Stimulated activated memory B cell treated with anti-CD40 and anti-IgM and Interleukin-4, amounts not matched to agents 10 μg/mL and 1 μg/mL and 100 μg/mL, for 72 hours (primary cell): ENCODE results near the gene MTHFD1.
"Not testable (repeated sequence)": the region's sequence is repeated elsewhere in the genome, so short reads cannot be mapped to it uniquely, and the experiment has no call there.

Source experiments
- ATAC-seq: fragments of 150-1000 bp; cut with Tn5 transposase; 2 replicates; pipeline ENCODE4 v1.10.0; 2021
- H3K27ac Mint-ChIP-seq: one replicate; pipeline ENCODE4 v1.8.0; 2022; ENCODE audit warnings: mild to moderate bottlenecking, mixed read lengths
- H3K27me3 Mint-ChIP-seq: one replicate; pipeline ENCODE4 v1.8.0; 2022; ENCODE audit warnings: mixed read lengths
- H3K36me3 Mint-ChIP-seq: one replicate; pipeline ENCODE4 v1.8.0; 2022; ENCODE audit warnings: mixed read lengths
- H3K4me1 Mint-ChIP-seq: one replicate; pipeline ENCODE4 v1.8.0; 2022; ENCODE audit warnings: mixed read lengths
- H3K4me3 Mint-ChIP-seq: one replicate; pipeline ENCODE4 v1.8.0; 2022; ENCODE audit warnings: mild to moderate bottlenecking, moderate library complexity, mixed read lengths
- H3K9me3 Mint-ChIP-seq: one replicate; pipeline ENCODE4 v1.8.0; 2022; ENCODE audit warnings: mixed read lengths

Gene MTHFD1

GRCh38 chr14:64387782-64388532, at the start of gene MTHFD1:
Gene MTHFD1 (plus strand): TSS chr14:64388353. CDS start chr14:64388428, 75 bp downstream.
- no peaks in the 10 kb centered on the region for H3K9me3 Mint-ChIP-seq
- peaks cover 48% of the 10 kb centered on the region for H3K4me1 Mint-ChIP-seq
- peak within 1 kb of the TSS; percentile 85 for H3K4me3 Mint-ChIP-seq
- H3K27ac Mint-ChIP-seq: peak within 1 kb of the TSS; percentile 85
- peaks cover 11% of the 10 kb centered on the region for H3K36me3 Mint-ChIP-seq
- H3K27me3 Mint-ChIP-seq: no peaks in the 10 kb centered on the region
- peak; percentile 93 for ATAC-seq

- peak overlapping the region; percentile 69 for H3K27ac Mint-ChIP-seq
- peak; percentile 95 for ATAC-seq
- no peaks in the 10 kb centered on the region for H3K27me3 Mint-ChIP-seq
- peaks cover 9% of the 10 kb centered on the region for H3K36me3 Mint-ChIP-seq
- H3K4me3 Mint-ChIP-seq: peak overlapping the region; percentile 77
- H3K9me3 Mint-ChIP-seq: peaks cover 6% of the 10 kb centered on the region
- peaks cover 27% of the 10 kb centered on the region for H3K4me1 Mint-ChIP-seq
These were observed 49.4 kb upstream of the MTHFD1 start for GRCh38 chr14:64338616-64339316.

- Mint-ChIP-seq H3K4me1 (peaks cover 27% of the 10 kb centered on the region), H3K9me3 (peaks cover 6% of the 10 kb centered on the region), H3K27me3 (no peaks in the 10 kb centered on the region), H3K36me3 (peaks cover 9% of the 10 kb centered on the region), H3K27ac (no peak overlapping the region), H3K4me3 (no peak overlapping the region)
- no peak for ATAC-seq
These were observed 47.5 kb upstream of the MTHFD1 start for GRCh38 chr14:64340560-64341196.

GRCh38 chr14:64347748-64348147, 40.4 kb upstream of the MTHFD1 start:
- Mint-ChIP-seq H3K27ac (no peak overlapping the region), H3K9me3 (no peaks in the 10 kb centered on the region), H3K27me3 (no peaks in the 10 kb centered on the region), H3K4me3 (no peak overlapping the region), H3K4me1 (peaks cover 6% of the 10 kb centered on the region), H3K36me3 (peaks cover 14% of the 10 kb centered on the region)
- ATAC-seq: no peak

- no peaks in the 10 kb centered on the region for H3K9me3 Mint-ChIP-seq
- ATAC-seq: no peak
- no peak overlapping the region for H3K4me3 Mint-ChIP-seq
- peaks cover 14% of the 10 kb centered on the region for H3K36me3 Mint-ChIP-seq
- no peak overlapping the region for H3K27ac Mint-ChIP-seq
- H3K4me1 Mint-ChIP-seq: peaks cover 6% of the 10 kb centered on the region
- no peaks in the 10 kb centered on the region for H3K27me3 Mint-ChIP-seq
These were observed 38.2 kb upstream of the MTHFD1 start for GRCh38 chr14:64349741-64350490.

GRCh38 chr14:64363265-64363846, 24.8 kb upstream of the MTHFD1 start:
- ATAC-seq: no peak
- no peaks in the 10 kb centered on the region for H3K36me3 Mint-ChIP-seq
- no peaks in the 10 kb centered on the region for H3K4me1 Mint-ChIP-seq
- H3K4me3 Mint-ChIP-seq: no peak overlapping the region
- no peak overlapping the region for H3K27ac Mint-ChIP-seq
- no peaks in the 10 kb centered on the region for H3K9me3 Mint-ChIP-seq
- H3K27me3 Mint-ChIP-seq: no peaks in the 10 kb centered on the region

GRCh38 chr14:64364907-64365306, 23.2 kb upstream of the MTHFD1 start:
- no peaks in the 10 kb centered on the region for H3K36me3 Mint-ChIP-seq
- H3K27me3 Mint-ChIP-seq: no peaks in the 10 kb centered on the region
- no peak for ATAC-seq
- no peaks in the 10 kb centered on the region for H3K9me3 Mint-ChIP-seq
- no peak overlapping the region for H3K4me3 Mint-ChIP-seq
- no peak overlapping the region for H3K27ac Mint-ChIP-seq
- no peaks in the 10 kb centered on the region for H3K4me1 Mint-ChIP-seq

GRCh38 chr14:64365358-64365889, 22.7 kb upstream of the MTHFD1 start:
- not testable (repeated sequence) for H3K27me3 Mint-ChIP-seq, H3K27ac Mint-ChIP-seq, ATAC-seq, H3K4me1 Mint-ChIP-seq, H3K36me3 Mint-ChIP-seq, H3K4me3 Mint-ChIP-seq, H3K9me3 Mint-ChIP-seq

GRCh38 chr14:64369201-64369600, 19.0 kb upstream of the MTHFD1 start:
- H3K4me1 Mint-ChIP-seq: no peaks in the 10 kb centered on the region
- no peak overlapping the region for H3K4me3 Mint-ChIP-seq
- no peaks in the 10 kb centered on the region for H3K36me3 Mint-ChIP-seq
- H3K9me3 Mint-ChIP-seq: no peaks in the 10 kb centered on the region
- no peaks in the 10 kb centered on the region for H3K27me3 Mint-ChIP-seq
- no peak overlapping the region for H3K27ac Mint-ChIP-seq
- ATAC-seq: no peak

- no peaks in the 10 kb centered on the region for H3K9me3 Mint-ChIP-seq
- H3K36me3 Mint-ChIP-seq: peaks cover 11% of the 10 kb centered on the region
- peaks cover 43% of the 10 kb centered on the region for H3K4me1 Mint-ChIP-seq
- peak overlapping the region; percentile 85 for H3K4me3 Mint-ChIP-seq
- H3K27ac Mint-ChIP-seq: peak overlapping the region; percentile 85
- no peaks in the 10 kb centered on the region for H3K27me3 Mint-ChIP-seq
- ATAC-seq: no peak
These were observed 846 bp upstream of the MTHFD1 start for GRCh38 chr14:64387232-64387781.

GRCh38 chr14:64388533-64389285, 556 bp downstream of the MTHFD1 start:
- peaks cover 18% of the 10 kb centered on the region for H3K36me3 Mint-ChIP-seq
- no peak for ATAC-seq
- no peaks in the 10 kb centered on the region for H3K27me3 Mint-ChIP-seq
- H3K4me1 Mint-ChIP-seq: peaks cover 56% of the 10 kb centered on the region
- H3K4me3 Mint-ChIP-seq: peak overlapping the region; percentile 85
- H3K9me3 Mint-ChIP-seq: no peaks in the 10 kb centered on the region
- peak overlapping the region; percentile 85 for H3K27ac Mint-ChIP-seq

- peaks cover 18% of the 10 kb centered on the region for H3K36me3 Mint-ChIP-seq
- H3K27me3 Mint-ChIP-seq: no peaks in the 10 kb centered on the region
- H3K4me3 Mint-ChIP-seq: no peak overlapping the region
- H3K9me3 Mint-ChIP-seq: no peaks in the 10 kb centered on the region
- peaks cover 67% of the 10 kb centered on the region for H3K4me1 Mint-ChIP-seq
- H3K27ac Mint-ChIP-seq: peak overlapping the region; percentile 43
- ATAC-seq: no peak
These were observed 3.1 kb downstream of the MTHFD1 start for GRCh38 chr14:64391113-64391725.

- no peaks in the 10 kb centered on the region for H3K9me3 Mint-ChIP-seq
- H3K27me3 Mint-ChIP-seq: no peaks in the 10 kb centered on the region
- peak overlapping the region; percentile 43 for H3K27ac Mint-ChIP-seq
- no peak for ATAC-seq
- H3K4me3 Mint-ChIP-seq: no peak overlapping the region
- H3K36me3 Mint-ChIP-seq: peaks cover 18% of the 10 kb centered on the region
- H3K4me1 Mint-ChIP-seq: peaks cover 61% of the 10 kb centered on the region
These were observed 3.8 kb downstream of the MTHFD1 start for GRCh38 chr14:64391986-64392385.
